ENCODE data around the gene MAML2. TPM values are rescaled to one million over a fixed set of nuclear protein-coding genes. Genes with fewer than 3 reads are reported as not detected.

MAML2 gene
- total and polyA plus RNA-seq, 9 of the 15 experiments (the other 6 are each of a cell fraction or from before 2014, with no cell fraction given): 0.79 to 6.8 (median 4.8) TPM

DNA sequence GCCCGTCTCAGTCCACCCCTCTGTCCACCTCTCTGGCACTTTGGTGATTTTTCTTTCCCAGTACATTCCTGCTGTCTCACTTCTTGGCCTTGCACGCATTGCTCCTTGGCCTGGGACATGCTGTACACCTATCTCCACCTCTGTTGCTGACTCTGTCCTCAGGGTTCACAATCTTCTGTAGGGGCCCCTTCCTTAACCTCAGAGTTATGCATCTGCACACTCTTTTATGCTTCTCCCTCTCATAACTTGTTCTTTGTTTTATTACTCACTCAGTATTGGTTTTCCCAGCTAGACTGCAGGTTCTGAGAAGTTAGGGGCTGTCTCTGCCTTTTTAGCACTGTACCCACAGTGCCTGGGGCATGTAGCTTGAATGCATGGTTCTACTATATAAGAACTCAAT, 279.9 kb downstream of the MAML2 start (continued):
- TF ChIP-seq, protein P1, sequence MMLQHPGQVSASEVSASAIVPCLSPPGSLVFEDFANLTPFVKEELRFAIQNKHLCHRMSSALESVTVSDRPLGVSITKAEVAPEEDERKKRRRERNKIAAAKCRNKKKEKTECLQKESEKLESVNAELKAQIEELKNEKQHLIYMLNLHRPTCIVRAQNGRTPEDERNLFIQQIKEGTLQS (IDR thresholded peaks at IDR 0.05): no peak
- TF ChIP-seq, protein P1 (CRISPR knock-in tag; conservative IDR thresholded peaks at IDR 0.05): no peak
- TF ChIP-seq TEAD2 (tag; IDR thresholded peaks at IDR 0.05) (no peak), ZNF12 (CRISPR knock-in tag; IDR thresholded peaks at IDR 0.05) (no peak), ZNF354B (CRISPR knock-in tag; IDR thresholded peaks at IDR 0.05) (no peak)

DNA sequence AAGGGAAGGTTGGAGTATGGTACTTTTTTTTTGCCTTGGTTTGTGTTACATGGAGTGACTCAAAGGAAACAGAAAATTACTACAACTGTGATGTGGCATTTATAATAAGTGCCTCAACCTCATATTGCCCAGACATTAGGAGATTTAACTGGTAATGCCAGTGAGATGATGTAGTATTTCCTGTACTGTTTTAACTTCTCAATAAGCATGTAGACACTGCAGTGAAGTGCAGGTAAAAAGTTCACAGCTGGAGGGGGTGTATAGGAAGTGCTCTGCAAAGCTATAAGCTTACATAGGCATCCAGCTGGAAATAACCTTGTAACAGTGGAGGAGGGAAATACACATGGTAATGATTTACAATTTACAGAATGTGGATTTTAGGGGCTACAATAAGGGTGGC, 280.9 kb downstream of the MAML2 start:
- H3K4me2 ChIP-seq (ENCODE audit: insufficient read depth, low read length): no peak overlapping the region
- H3K27ac ChIP-seq (ENCODE audit: extremely low read depth, low read depth, low read length): no peak overlapping the region
- CTCF ChIA-PET (ENCODE audit: low intra/inter-chr PET ratio): no interaction called here

More for the DNA sequence above, 280.9 kb downstream of the MAML2 start:
- Histone ChIP-seq H3K9me1 (ENCODE audit: control insufficient read depth, insufficient read depth, low read length) (no peaks in the 10 kb centered on the region), H3K9me3 (replicated peaks; ENCODE audit: control insufficient read depth, insufficient read depth, low read depth, low read length) (no peaks in the 10 kb centered on the region), H3K79me2 (ENCODE audit: control insufficient read depth, insufficient read depth, low read length) (no peaks in the 10 kb centered on the region), H3K36me3 (ENCODE audit: control insufficient read depth, insufficient read depth, low read length) (no peaks in the 10 kb centered on the region), H2AFZ (ENCODE audit: low read depth, low read length) (no peak overlapping the region), H3K27me3 (ENCODE audit: control insufficient read depth in 2 of 2, insufficient read depth in 2 of 2, low read length in 2 of 2) (no peaks in the 10 kb centered on the region), H4K20me1 (replicated peaks; ENCODE audit: control insufficient read depth, insufficient read depth, low read length) (no peaks in the 10 kb centered on the region), H3K9ac (ENCODE audit: insufficient read depth in 1 of 2, low read depth in 2 of 2, low read length in 2 of 2) (no peak overlapping the region), H3K4me3 (no peak overlapping the region), H3K4me1 (replicated peaks in 1 of 2; ENCODE audit: control insufficient read depth in 2 of 2, insufficient read depth in 2 of 2, low read length in 2 of 2) (no peaks in the 10 kb centered on the region)
- TF ChIP-seq XRCC5 (IDR thresholded peaks at IDR 0.05; ENCODE audit: low read depth, low read length): no peak
- no peak for TF ChIP-seq ZNF316 (IDR thresholded peaks at IDR 0.05)
- TF ChIP-seq ERF (CRISPR knock-in tag; IDR thresholded peaks at IDR 0.05): no peak
- no peak for TF ChIP-seq CBFA2T2 (conservative IDR thresholded peaks at IDR 0.05)
- TF ChIP-seq DDX20 (tag; IDR thresholded peaks at IDR 0.05; ENCODE audit: low read depth): no peak
- no peak for TF ChIP-seq BACH1 (tag; IDR thresholded peaks at IDR 0.05)
- no peak for TF ChIP-seq SAFB2 (IDR thresholded peaks at IDR 0.05; ENCODE audit: borderline replicate concordance, low read depth, low read length, severe bottlenecking)
- TF ChIP-seq, protein P2, sequence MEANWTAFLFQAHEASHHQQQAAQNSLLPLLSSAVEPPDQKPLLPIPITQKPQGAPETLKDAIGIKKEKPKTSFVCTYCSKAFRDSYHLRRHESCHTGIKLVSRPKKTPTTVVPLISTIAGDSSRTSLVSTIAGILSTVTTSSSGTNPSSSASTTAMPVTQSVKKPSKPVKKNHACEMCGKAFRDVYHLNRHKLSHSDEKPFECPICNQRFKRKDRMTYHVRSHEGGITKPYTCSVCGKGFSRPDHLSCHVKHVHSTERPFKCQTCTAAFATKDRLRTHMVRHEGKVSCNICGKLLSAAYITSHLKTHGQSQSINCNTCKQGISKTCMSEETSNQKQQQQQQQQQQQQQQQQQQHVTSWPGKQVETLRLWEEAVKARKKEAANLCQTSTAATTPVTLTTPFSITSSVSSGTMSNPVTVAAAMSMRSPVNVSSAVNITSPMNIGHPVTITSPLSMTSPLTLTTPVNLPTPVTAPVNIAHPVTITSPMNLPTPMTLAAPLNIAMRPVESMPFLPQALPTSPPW (CRISPR knock-in tag; IDR thresholded peaks at IDR 0.05): no peak
- POLR2A ChIA-PET: no interaction called here
- in situ Hi-C loops (cut with MboI): no loop called here
- intact Hi-C loops (cut with micrococcal nuclease): no loop called here
- ATAC-seq: no peak
- BruUV-seq (replicated peaks): no TSS peak
- no peak for FAIRE-seq
- DNase-seq (ENCODE audit: extremely low read depth in 1 of 4, low spot score in 3 of 4): no peak

Measured in K562 (cell line).